Astrocyte (in vitro differentiated cells and primary cell): Measurements from ENCODE around the gene COL23A1. TPM values are rescaled to one million over a fixed set of nuclear protein-coding genes. Genes with fewer than 3 reads are reported as not detected.

Experiments used
- DNase-seq: peaks from one replicate; pipeline ENCODE4 v3.0.0-alpha.2; 2010; ENCODE audit warnings: low read depth
- FAIRE-seq: peaks from 2 replicates; lab custom pipeline; 2011; peaks lifted over from hg19 to GRCh38; lab: Jason Lieb, UNC
- H2AFZ ChIP-seq: 2 replicates; pipeline ENCODE4 v1.6.0; 2012; ENCODE audit warnings: low read depth, low read length, inconsistent platforms
- H3K27ac ChIP-seq: 2 replicates; pipeline ENCODE4 v1.5.1; 2011; ENCODE audit warnings: low read depth, low read length, inconsistent platforms
- H3K27me3 ChIP-seq: 2 replicates; pipeline ENCODE4 v1.6.0; 2011; ENCODE audit warnings: low read length, inconsistent platforms; ENCODE audit not compliant: insufficient read depth
- H3K36me3 ChIP-seq: 2 replicates; pipeline ENCODE4 v1.5.1; 2011; ENCODE audit warnings: low read length, inconsistent platforms; ENCODE audit not compliant: insufficient read depth
- H3K4me1 ChIP-seq: 2 replicates; pipeline ENCODE4 v1.5.1; 2011; ENCODE audit warnings: low read length, inconsistent platforms; ENCODE audit not compliant: insufficient read depth
- H3K4me2 ChIP-seq: 2 replicates; pipeline ENCODE4 v1.6.0; 2012; ENCODE audit warnings: low read length, inconsistent platforms
- H3K4me3 ChIP-seq: 2 replicates; pipeline ENCODE4 v1.5.1; 2011; ENCODE audit warnings: low read depth, mild to moderate bottlenecking, low read length, inconsistent platforms; ENCODE audit not compliant: insufficient read depth
- H3K79me2 ChIP-seq: 2 replicates; pipeline ENCODE4 v1.6.0; 2012; ENCODE audit warnings: mild to moderate bottlenecking, low read length, inconsistent platforms; ENCODE audit not compliant: insufficient read depth
- H3K9ac ChIP-seq: 2 replicates; pipeline ENCODE4 v1.6.0; 2012; ENCODE audit warnings: mild to moderate bottlenecking, low read length, inconsistent platforms
- H3K9me3 ChIP-seq: 2 replicates; pipeline ENCODE4 v1.5.1; 2012; ENCODE audit warnings: low read depth, mild to moderate bottlenecking, low read length, inconsistent platforms; ENCODE audit not compliant: insufficient read depth
- H4K20me1 ChIP-seq: 2 replicates; pipeline ENCODE4 v1.6.0; 2012; ENCODE audit warnings: low read length, inconsistent platforms; ENCODE audit not compliant: insufficient read depth
- H3K27ac Mint-ChIP-seq: one replicate; pipeline ENCODE4 v1.8.0; 2021; ENCODE audit warnings: mild to moderate bottlenecking, mixed read lengths; ENCODE audit not compliant: unreplicated experiment
- H3K27me3 Mint-ChIP-seq: one replicate; pipeline ENCODE4 v1.8.0; 2021; ENCODE audit warnings: low read depth, mixed read lengths; ENCODE audit not compliant: unreplicated experiment
- H3K36me3 Mint-ChIP-seq: one replicate; pipeline ENCODE4 v1.8.0; 2021; ENCODE audit warnings: low read depth, mixed read lengths; ENCODE audit not compliant: unreplicated experiment
- H3K4me1 Mint-ChIP-seq: one replicate; pipeline ENCODE4 v1.8.0; 2021; ENCODE audit warnings: low read depth, mixed read lengths; ENCODE audit not compliant: unreplicated experiment
- H3K4me3 Mint-ChIP-seq: one replicate; pipeline ENCODE4 v1.8.0; 2021; ENCODE audit warnings: mild to moderate bottlenecking, moderate library complexity, mixed read lengths; ENCODE audit not compliant: unreplicated experiment
- H3K9me3 Mint-ChIP-seq: one replicate; pipeline ENCODE4 v1.8.0; 2021; ENCODE audit warnings: mild to moderate bottlenecking, mixed read lengths; ENCODE audit not compliant: unreplicated experiment
- EZH2 ChIP-seq: IDR thresholded peaks from 2 replicates; pipeline ENCODE4 v1.6.1; 2012; ENCODE audit warnings: mild to moderate bottlenecking, low read length, inconsistent platforms; ENCODE audit not compliant: insufficient read depth
- total RNA-seq: library from RNA; stranded (reverse); gene quantifications from 2 replicates; pipeline ENCODE4 v1.2.1, GENCODE V29; 2021
- TF ChIP-seq, protein P1 (sequence below): IDR thresholded peaks from 2 replicates; pipeline ENCODE4 v1.5.1; 2011; ENCODE audit warnings: low read depth, mild to moderate bottlenecking, inconsistent platforms, low read length, moderate library complexity; ENCODE audit not compliant: insufficient read depth

COL23A1 gene
- total RNA-seq, 1 donor from 2014 or later: 0.16 TPM

DNA sequence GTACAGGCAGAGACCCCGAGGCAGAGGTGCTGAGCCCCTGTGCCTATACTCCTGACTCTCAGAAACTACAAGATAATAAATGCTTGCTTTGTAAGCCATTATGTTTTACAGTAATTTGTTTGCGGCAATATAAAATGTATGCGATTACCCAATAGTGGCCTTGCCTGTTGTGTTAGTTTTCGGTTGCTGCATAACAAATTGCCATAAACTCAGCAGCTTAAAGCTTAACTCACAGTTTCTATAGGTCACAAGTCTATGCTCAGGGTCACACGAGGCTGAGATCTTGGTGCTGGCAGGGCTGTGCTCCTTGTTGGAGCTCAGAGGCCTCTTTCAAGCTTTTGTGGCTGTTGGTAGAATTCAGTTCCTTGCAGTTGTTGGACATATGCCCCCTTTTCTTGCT lies 114.8 kb downstream of the COL23A1 start:
- H3K4me3 Mint-ChIP-seq: no peak overlapping the region

DNA sequence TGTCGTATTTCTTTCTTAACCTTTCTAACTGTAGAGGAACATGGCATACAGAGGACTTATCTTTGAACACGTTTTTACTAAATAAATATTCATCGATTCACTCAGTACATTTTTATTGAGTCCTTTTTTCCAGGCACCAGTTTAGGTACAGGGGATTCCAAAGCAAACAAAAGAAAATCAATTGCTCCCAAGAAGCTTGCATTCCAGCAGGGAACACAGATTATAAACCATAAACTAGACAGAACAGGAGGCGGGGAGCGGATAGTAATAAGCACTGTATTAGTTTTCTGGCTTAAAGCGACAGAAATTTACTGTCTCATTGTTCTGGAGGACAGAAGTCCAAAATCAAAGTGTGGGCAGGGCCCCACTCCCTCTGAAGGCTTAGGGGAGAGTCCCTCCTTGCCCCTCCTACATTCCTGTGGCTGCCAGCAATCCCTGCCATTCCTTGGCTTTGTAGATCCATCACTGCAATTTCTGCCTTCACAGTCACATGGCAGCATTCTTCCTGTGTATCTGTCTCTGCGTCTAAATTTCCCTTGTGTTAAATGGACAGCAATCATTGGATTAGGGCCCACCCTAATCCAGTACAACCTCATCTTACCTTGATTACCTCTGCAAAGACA lies 115.5 kb downstream of the COL23A1 start:
- H2AFZ ChIP-seq: no peak overlapping the region
- Mint-ChIP-seq H3K4me1 (peaks cover 26% of the 10 kb centered on the region), H3K9me3 (no peaks in the 10 kb centered on the region), H3K36me3 (no peaks in the 10 kb centered on the region), H3K27me3 (peaks cover 11% of the 10 kb centered on the region), H3K27ac (peak overlapping the region; percentile 91), H3K4me3 (no peak overlapping the region)
- no peak overlapping the region for H3K9ac ChIP-seq
- no peaks in the 10 kb centered on the region for H3K4me1 ChIP-seq
- TF ChIP-seq EZH2: no peak
- TF ChIP-seq, protein P1, sequence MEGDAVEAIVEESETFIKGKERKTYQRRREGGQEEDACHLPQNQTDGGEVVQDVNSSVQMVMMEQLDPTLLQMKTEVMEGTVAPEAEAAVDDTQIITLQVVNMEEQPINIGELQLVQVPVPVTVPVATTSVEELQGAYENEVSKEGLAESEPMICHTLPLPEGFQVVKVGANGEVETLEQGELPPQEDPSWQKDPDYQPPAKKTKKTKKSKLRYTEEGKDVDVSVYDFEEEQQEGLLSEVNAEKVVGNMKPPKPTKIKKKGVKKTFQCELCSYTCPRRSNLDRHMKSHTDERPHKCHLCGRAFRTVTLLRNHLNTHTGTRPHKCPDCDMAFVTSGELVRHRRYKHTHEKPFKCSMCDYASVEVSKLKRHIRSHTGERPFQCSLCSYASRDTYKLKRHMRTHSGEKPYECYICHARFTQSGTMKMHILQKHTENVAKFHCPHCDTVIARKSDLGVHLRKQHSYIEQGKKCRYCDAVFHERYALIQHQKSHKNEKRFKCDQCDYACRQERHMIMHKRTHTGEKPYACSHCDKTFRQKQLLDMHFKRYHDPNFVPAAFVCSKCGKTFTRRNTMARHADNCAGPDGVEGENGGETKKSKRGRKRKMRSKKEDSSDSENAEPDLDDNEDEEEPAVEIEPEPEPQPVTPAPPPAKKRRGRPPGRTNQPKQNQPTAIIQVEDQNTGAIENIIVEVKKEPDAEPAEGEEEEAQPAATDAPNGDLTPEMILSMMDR: no peak
- H3K4me2 ChIP-seq: no peak overlapping the region
- H3K36me3 ChIP-seq: no peaks in the 10 kb centered on the region
- no peak overlapping the region for H3K27ac ChIP-seq
- no peak overlapping the region for H3K4me3 ChIP-seq
- FAIRE-seq: no peak
- H4K20me1 ChIP-seq: no peaks in the 10 kb centered on the region
- H3K79me2 ChIP-seq: no peaks in the 10 kb centered on the region
- no peaks in the 10 kb centered on the region for H3K27me3 ChIP-seq
- no peak for DNase-seq
- H3K9me3 ChIP-seq: peaks cover 3% of the 10 kb centered on the region

More for the DNA sequence above, 114.8 kb downstream of the COL23A1 start:
- DNase-seq: no peak
- Histone ChIP-seq H3K27ac (no peak overlapping the region), H3K9ac (no peak overlapping the region), H3K4me2 (no peak overlapping the region), H4K20me1 (no peaks in the 10 kb centered on the region), H3K4me1 (no peaks in the 10 kb centered on the region), H3K27me3 (no peaks in the 10 kb centered on the region), H3K79me2 (no peaks in the 10 kb centered on the region), H3K36me3 (no peaks in the 10 kb centered on the region), H2AFZ (no peak overlapping the region), H3K9me3 (peaks cover 3% of the 10 kb centered on the region), H3K4me3 (no peak overlapping the region)
- Mint-ChIP-seq H3K9me3 (no peaks in the 10 kb centered on the region), H3K36me3 (no peaks in the 10 kb centered on the region), H3K27me3 (peaks cover 4% of the 10 kb centered on the region), H3K27ac (peak overlapping the region; percentile 78), H3K4me1 (peaks cover 26% of the 10 kb centered on the region)
- no peak for FAIRE-seq
- TF ChIP-seq, protein P1: no peak
- no peak for TF ChIP-seq EZH2

- H3K4me3 Mint-ChIP-seq: no peak overlapping the region
- H3K9me3 Mint-ChIP-seq: no peaks in the 10 kb centered on the region
- DNase-seq (no peak), FAIRE-seq (no peak)
- Histone ChIP-seq H3K9ac (no peak overlapping the region), H4K20me1 (no peaks in the 10 kb centered on the region), H3K4me1 (no peaks in the 10 kb centered on the region), H3K36me3 (no peaks in the 10 kb centered on the region), H3K4me2 (no peak overlapping the region), H3K4me3 (no peak overlapping the region), H3K9me3 (peaks cover 3% of the 10 kb centered on the region), H3K27ac (no peak overlapping the region), H2AFZ (no peak overlapping the region), H3K27me3 (no peaks in the 10 kb centered on the region), H3K79me2 (no peaks in the 10 kb centered on the region)
- H3K4me1 Mint-ChIP-seq: peaks cover 26% of the 10 kb centered on the region
- no peak overlapping the region for H3K27ac Mint-ChIP-seq
- no peaks in the 10 kb centered on the region for H3K36me3 Mint-ChIP-seq
- TF ChIP-seq, protein P1: no peak
- no peak for TF ChIP-seq EZH2
- H3K27me3 Mint-ChIP-seq: peaks cover 13% of the 10 kb centered on the region
Measured at GRCh38 chr5:178473854-178474253, 116.3 kb downstream of the COL23A1 start.
